MV-4-11 (cell line): ENCODE measurements around the gene KIF26B.

Experiments
- DNase-seq: peaks from one replicate; lab custom pipeline; 2025; lab: John Stamatoyannopoulos, UW

KIF26B gene

DNA sequence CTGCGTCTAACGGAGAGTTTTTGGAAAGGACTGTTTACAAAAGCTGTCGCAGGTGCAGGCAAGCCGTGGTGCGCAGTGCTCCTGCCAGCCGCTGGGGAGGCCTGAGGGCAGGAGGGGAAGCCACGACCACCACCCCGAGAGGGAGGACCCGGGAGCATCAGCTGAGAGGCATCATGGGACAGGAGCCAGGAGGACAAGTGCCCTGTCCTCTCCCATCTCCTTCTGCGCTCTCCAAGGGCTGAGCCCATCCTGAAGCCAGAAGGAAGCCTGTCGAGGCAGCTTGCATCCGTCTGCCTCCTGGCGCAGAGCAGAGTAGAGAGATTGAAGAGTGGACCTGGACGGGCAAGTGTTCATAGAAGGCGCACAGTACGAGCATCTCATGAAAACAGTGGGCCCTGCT lies 310.9 kb downstream of the KIF26B start:
- DNase-seq, result no peak

DNA sequence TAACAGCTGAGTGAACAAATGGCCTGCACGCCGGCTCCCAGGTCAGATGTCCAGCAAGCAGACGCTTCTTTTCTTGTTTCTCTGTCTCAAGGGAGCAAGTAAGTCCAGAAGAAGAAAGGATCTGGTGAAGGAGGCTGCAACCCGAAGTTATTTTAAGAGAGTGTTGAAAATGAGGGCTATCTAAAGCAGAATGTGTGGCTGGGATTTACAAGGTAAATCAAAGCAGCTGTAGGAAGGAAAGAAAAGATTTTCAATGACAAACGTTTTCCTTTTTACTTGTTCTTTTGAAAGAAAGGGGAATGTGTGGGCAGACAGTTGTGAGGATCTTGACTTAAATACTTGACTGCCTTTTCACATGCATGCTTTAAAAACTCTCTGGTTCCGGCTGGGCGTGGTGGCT lies 311.5 kb downstream of the KIF26B start:
- no peak for DNase-seq

DNA sequence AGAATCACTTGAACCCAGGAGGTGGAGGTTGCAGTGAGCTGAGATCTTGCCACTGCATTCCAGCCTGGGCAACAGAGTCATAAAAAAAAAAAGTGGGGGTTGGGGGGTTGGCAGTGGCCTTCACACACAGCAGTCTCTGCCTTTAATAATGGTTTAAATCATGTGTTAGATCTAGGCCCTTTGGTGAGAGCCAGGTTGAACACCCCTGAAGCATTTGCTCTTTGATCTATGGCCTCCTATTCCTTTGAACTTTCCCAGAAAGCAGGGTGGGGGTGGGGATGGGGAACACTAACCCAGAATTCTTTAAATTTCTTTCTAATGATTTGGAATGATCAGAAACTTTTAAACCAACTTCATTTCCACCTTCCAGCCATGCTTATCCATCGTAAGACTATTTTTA lies 313.0 kb downstream of the KIF26B start:
- DNase-seq, result no peak

DNA sequence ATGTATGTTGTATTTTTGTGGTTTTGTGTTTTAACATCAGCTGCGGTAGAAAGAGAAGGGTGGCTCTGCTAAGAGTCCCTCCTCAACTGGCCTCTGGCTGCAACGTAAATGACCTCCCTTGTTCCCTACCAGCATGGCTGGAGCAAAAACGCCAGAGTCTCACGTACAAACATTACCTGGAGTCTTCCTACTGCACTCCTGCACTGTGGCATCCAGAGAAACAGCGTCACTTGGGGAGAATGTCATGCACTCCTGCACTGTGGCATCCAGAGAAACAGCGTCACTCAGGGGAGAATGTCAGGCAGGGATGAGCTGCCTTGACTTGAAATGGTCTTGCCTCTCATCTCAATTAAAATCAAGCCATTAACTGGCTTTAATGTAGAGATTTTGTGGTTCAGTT lies 314.2 kb downstream of the KIF26B start:
- DNase-seq, result no peak

DNA sequence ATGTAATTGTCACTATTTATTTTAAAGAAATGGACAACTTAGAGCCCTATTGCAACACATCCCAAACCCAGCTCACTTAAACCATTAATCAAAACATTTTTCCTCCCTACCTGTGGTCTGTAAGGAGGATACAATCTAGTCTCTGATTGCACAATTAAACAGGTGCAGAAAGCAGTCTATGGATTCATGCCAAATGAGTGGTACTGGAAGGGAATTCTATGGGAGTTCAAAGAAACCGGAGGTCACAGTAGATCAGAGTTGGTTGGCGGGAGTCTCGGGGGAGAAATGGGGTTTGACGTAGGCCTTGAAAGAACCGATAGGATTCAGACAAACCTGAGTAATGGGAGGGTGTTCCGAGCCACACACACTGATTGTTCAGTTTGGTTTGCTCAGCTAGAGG lies 314.9 kb downstream of the KIF26B start:
- no peak for DNase-seq

DNA sequence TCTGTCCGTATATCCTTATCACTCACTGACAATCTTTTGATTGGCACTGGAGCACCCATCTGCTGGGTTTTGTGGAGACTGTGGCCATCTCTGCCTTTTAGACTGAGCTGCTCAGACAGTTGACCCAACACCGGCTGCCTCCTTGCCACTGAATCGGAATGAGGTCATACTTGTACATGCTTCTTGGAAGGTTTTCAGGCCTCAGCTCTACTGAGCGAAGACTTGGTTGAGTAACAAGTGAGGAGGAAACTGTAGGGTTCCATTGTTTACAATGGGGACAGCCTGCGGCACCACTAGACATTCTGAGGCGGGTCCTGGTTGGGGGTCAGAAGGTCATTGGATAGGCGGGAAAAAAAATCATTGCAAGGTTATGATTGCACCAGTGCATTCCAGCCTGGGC lies 320.3 kb downstream of the KIF26B start:
- DNase-seq, result peak; percentile 84

DNA sequence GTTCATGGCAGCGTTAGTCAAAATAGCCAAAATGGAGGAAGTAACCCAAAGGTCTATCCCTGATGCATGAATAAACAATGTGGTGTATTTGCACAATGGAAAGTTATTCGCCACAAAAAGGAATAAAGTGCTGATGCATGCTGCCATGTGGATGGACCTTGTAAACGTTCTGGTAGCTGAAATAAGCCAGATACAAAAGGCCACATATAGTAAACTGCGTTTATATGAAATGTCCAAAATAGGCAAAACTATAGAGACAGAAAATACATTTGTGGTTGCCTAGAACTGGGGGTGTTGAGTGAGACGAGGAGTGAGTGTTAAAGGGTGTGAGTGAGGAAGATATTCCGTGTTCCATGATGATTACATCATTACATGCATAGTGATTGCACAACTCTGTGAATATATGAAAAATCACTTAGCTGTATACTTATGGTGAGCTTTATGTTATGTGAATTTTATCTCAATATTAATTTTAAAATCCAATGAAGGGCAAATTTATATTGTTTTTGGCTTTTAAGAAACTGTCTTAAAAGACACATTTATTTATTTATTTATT lies 321.3 kb downstream of the KIF26B start:
- peak; percentile 61 for DNase-seq

DNA sequence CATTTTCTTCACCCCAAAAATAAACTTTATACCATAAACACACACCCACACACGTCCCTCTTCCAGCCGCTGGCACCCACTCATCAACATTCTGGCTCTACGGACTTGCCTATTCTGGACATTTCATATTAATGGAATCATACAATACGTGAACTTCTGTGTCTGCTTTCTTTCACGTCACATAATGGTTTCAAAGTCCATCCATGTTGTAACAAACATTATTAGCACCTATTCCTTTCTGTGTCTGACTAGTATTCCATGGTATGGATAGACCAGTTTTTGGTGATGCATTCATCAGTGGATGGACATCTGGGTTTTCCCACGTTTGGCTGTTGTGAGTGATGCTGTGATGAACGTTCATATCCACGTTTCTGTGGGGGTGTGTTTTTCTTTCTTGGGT lies 323.2 kb downstream of the KIF26B start:
- DNase-seq, result no peak

DNA sequence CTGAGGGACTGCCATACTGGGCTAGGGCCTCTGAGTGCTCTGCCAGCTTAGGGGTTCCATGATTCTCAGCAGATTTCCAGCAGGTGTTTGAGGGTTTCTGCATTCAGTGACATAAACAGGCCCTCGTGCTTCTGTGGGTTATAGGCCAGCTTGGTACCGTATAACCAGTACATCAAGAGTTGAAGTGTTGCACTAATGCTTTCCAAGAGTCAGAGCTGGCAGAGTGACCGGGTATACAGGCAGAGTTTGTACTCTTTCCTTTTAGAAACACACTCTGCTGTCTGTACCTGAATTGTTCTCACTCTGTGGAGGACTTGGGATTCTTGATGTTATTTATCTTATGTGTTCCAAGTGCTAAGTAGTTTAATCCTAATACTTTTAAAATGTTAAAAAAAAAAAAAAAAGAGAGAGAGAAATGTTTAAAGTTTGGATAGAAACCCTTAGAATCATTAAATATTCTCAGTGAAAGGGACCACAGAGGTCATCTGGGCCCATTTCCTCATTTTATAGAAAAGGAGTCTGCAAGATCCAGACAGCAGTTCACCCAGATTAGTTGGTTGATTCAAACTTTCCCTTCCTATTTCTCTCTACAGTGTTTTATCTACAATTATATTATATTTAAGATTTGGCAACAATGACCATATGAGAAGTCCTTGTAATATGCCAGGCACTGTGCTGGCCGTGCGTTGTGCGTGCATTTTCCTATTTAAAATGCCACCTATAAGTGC lies 325.8 kb downstream of the KIF26B start:
- DNase-seq, result peak; percentile 91

DNA sequence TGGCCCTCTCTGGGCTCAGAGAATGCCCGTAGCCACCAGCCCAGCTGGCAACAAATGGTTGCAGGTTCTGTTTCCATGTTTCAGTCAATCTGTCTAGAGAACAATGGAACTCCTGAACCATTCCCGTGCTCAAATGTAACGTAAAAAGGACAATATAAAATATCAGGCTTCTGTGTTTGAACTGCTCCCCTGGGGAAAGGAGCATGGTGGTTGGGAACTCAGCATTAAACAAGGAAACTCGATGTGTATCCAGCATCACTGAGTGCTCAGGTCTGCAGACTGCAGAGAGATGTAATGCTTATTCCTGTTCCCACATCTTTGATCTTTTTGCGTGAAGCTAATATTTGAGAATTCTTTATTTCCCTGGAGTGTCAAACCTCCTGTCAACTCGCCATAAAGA lies 326.5 kb downstream of the KIF26B start:
- DNase-seq, result no peak

DNA sequence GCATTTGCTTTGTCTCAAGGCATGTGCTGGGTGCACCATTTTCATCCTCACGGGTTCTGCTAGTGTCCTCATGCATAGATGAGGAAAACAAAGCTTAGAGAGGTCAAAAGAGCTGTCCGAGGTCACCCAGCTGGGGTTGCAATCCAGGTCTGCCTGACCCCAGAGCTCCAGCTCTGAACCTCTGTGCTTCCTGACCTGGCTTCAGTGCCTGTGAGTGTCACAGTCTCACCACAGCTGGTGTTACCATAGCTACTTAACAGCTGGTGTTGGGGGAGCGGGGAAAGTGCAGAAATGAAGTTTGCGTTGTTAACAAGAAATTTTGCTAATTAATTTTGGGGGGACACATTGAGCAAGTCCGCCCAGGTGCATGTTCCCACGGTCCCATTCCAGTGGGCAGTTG lies 328.5 kb downstream of the KIF26B start:
- no peak for DNase-seq

DNA sequence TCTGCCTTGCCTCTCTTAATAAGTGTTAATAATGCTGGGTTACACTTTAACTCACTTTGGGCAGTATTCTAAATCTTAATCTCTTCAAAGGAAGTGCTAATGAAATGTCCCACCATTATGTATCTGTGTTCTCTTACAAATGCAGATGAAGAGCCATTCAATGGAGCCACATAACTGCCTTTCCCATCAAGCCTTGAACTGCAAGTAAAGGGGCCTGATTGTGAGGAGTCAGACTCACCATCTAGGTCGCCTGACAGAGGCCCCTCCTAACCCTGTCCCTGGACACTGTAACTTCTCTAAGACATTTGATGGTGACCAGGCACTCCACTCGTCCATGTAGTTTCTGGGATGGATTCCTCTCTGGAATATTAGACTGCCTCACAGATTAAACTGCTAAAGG lies 329.4 kb downstream of the KIF26B start:
- no peak for DNase-seq

DNA sequence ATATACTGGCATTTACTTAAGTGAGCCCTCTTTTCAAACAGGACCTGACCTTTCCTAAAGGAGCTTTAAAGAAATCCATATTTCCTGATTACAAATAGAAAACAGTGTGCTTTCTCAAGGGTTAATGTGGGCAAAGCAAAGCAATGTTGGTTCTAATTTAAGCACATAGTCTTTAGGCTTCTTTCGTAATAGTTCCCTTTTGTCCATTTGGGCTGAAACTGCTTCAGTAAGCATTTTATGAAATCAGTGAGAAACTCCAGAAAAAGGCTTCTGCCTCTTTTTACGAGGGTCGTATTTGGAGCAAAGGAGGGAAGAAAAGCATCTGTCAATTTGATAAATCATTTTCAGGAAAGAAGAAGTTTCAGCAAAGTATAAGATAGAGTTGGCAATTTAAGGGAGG lies 331.2 kb downstream of the KIF26B start:
- DNase-seq, result peak; percentile 74

DNA sequence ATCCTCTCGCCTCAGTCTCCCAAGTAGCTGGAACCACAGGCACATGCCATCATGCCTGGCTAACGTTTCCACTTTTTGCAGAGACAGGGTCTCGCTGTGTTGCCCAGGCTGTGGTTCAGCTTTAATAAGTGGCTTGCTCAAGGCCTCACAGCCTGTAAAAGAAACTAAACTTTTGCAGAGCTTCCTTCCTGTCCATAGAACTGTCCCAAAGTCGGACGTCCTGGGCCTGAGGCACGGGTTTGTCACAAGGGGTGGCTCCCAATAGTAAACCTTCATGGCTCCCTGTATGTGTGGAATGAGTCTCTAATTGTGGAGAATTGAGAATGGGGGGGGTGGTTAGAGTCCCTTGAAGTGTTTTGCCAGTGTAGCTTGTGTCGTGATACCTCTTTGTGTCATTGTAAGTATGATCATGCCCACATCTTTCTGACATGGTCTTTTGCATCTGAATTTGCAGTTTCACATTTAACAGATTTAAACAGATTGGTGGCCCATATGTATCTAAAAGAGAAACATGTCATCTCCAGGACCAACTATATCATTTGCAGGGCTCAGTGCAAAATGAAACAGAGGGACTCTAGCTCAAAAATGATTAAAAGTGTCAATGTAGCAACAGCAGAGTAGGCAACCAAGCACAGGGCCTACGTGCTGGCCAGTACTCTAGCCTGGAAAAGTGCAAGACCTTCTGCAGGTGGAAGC lies 332.1 kb downstream of the KIF26B start:
- no peak for DNase-seq

DNA sequence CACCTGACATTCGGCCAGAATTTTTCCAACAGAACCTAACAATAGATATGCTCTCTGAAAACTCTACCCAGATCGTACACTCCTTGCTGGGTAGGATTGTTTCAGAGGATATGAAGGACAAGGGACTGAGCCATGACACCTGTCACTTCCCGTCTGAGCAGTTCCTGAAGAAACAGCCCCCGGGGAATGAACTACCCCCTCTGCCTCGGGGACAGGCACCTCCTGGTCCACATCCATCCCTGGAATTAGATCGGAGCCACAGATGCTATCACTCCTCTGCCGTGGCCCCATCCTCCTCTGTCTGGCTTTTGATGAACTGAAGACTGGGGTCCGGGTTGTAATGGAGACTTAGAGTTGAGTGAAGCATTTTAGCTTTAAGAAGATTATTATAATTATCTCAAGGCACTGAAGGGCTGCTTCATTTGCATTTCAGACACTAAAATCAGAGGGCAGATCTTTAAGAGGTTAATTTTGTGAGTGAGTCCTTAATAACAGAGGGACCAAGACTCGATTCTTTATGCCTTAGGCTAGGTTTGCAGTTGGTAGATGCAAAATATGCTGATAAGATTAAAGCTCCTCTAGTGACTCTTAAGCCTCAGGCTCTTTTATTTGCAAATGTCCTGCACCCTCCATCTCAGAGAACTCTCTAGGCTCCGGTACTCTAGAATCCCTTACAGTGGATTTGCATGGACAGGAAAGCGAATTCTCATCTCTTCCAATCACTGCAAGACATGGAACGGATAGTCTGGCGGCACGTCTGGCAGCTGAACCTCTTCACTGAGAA lies 333.8 kb downstream of the KIF26B start:
- no peak for DNase-seq

DNA sequence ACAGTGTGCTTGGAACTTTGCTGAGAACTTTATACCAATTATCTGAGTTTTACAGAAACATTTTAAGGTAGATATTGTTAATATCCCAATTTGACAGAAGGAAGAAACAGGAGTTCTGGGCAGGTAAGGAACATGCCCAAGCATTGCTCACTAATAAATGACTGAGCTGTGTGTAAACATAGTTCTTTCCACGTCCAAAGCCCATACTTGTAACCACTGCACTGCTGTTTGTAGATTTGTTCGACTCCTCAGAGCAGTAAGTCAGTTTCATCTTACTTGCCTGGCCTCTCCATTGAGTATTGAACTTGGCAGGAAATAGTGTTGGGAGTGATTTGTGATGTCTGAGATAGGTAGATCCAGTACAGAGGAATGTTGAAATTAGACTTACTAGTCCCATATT lies 335.1 kb downstream of the KIF26B start:
- DNase-seq, result no peak

DNA sequence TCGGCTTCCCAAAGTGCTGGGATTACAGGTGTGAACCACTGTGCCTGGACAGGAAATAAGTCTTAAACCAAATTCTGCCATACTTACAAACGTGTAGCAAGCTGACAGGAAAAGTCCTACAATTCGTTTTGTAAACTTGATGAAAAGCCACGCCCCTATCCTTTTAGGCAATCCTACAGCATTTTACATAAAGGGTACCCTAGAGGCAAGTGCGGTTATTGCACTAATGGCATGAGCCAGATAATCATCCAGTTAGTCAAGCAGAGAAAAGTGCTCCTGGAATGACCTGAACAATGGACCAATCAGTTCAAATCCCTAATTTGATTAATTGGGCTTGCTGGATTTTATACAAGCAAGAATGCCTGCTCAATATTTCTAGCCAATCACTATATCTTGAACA lies 338.2 kb downstream of the KIF26B start:
- DNase-seq, result peak; percentile 25

DNA sequence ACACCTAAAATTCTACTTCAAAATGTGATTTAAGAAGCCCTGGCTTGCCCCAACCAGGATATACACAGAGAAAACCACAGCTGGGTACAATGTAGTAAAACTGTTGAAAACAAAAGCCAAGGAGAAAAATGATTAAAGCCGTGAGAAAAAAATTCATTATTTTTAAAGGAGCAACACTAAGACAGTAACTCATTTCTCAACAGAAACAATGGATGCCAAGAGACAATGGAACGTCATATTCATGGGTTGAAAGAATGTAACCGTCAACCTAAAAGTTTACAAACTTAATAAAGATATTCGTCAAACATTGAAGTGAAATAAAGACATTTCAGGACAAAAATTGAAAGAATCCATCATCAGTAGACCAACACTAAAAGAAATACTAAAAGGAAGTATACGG lies 340.9 kb downstream of the KIF26B start:
- DNase-seq, result no peak

DNA sequence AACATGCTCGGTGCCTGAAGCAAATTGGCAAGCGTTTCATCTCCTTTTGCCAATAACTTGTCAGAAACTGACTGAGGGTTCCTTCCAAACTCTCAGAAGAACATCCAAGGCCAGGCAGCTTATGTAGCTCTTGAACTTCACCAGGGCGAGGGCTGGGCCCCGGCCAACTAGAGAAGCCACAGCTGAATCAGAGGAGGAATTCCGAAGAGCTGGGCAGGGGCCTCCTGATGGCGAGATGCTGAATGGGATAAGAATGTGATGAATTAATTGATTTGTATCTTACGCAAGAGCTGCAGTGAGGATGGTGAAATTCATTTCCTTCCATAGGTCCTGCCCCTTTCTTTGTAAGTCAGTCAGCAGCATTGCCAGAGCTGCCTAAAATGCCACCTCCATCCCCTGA lies 345.8 kb downstream of the KIF26B start:
- peak; percentile 76 for DNase-seq

DNA sequence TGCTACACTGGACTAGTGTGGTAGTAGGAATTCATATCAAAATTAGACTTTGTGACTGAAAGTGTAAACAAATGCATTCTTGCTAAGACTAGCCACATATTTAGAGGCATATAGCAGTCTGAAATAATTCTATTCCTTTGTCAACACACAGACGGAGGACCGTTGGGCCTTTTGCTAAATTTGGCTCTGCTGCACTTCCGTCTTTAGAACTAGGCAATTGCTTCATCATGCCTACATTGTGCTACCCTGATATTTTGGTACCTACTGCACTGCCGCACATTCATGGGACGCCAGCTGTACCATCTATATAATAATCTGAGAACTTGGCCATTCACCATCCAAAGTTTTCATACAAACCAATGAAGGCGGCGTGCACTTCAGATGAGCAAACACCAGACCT lies 346.8 kb downstream of the KIF26B start:
- peak; percentile 88 for DNase-seq

DNA sequence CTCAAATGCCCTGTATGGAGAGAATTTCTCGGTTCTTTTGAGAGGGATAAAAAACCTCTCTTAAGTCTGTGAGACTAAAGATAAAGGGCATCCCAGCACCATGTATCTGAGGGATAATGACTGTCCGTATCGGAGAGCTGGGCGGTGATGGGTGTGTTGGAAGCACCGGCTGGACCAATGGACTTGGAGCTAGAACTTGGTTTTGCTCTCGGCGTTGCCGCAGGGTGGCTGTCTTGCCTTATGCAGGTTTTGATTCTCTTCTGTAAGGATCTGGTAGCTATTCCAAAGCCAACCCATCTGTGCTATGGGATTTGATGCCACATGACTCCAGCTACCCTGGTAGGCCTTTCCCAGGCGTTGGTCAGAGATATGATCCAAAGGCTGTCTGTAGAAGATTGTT lies 348.8 kb downstream of the KIF26B start:
- DNase-seq, result no peak

DNA sequence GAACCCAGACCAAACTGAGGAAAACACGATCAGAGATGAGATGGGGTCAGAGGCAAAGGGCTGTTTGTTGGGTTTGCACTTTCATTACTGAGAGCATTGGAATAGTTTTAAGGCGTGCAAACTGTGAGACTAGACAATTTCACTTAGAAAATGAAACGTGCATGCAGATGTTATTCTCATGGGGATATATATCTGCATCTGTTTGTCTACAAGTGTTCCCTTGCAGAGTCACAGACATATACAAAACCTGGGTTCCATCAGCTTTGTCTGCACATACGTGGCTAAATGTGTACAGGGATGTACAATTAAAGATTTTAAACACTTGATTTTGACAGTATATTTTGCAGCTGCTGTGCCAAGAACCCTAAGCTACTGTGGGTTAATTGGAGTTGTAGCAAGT lies 355.4 kb downstream of the KIF26B start:
- DNase-seq, result no peak
